Stomach (tissue), 9 donors: ENCODE data around the gene CNTN5. TPM values are rescaled to one million over a fixed set of nuclear protein-coding genes. Genes with fewer than 3 reads are reported as not detected.

Source experiments
- DNase-seq, 2 donors: peaks; one replicate each; pipeline versions ENCODE4 v3.0.0 to v3.0.0-alpha.2; 2013 to 2019
- H3K27ac ChIP-seq, 5 donors: fragments of 200-600 bp in 4 of 5; sonication (generic) in 4 of 5; one replicate each; pipeline ENCODE4 v1.5.1; 2013 to 2019; ENCODE audit warnings: mild to moderate bottlenecking in 1 of 5, moderate library complexity in 1 of 5
- H3K27me3 ChIP-seq, 3 donors: fragments of 200-600 bp; sonication (generic); one replicate each; pipeline ENCODE4 v1.5.1; 2017 to 2019; ENCODE audit warnings: mixed run types in 1 of 3
- H3K36me3 ChIP-seq, 4 donors: fragments of 200-600 bp; sonication (generic); 1 replicate in 3 of 4; 2 replicates in 1 of 4; pipeline ENCODE4 v1.5.1; 2016 to 2019
- H3K4me1 ChIP-seq, 4 donors: fragments of 200-600 bp; sonication (generic); one replicate each; pipeline ENCODE4 v1.5.1; 2016 to 2019
- H3K4me3 ChIP-seq, 4 donors: fragments of 200-600 bp; sonication (generic) in 3 of 4; one replicate each; pipeline ENCODE4 v1.5.1; 2016 to 2019; ENCODE audit warnings: mild to moderate bottlenecking in 1 of 4
- H3K9me3 ChIP-seq, 4 donors: fragments of 200-600 bp; sonication (generic); one replicate each; pipeline ENCODE4 v1.5.1; 2016 to 2019
- CTCF ChIP-seq, 7 experiments: fragments of 450-650 bp in 4 of 7; fragments of 200-600 bp in 3 of 7; sonication (generic) in 3 of 7; IDR thresholded peaks; one replicate each; pipeline ENCODE4 v1.5.1; 2016 to 2019; ENCODE audit warnings: antibody characterized with exemption in 7 of 7, control low read depth in 2 of 7, mild to moderate bottlenecking in 1 of 7
- EP300 ChIP-seq: sonication (generic); formaldehyde crosslinking; IDR thresholded peaks from one replicate; pipeline ENCODE4 v1.6.1; 2017; ENCODE audit warnings: antibody characterized with exemption
- POLR2A ChIP-seq, 4 donors: fragments of 450-650 bp; IDR thresholded peaks; one replicate each; pipeline ENCODE4 v1.6.1; 2016; ENCODE audit warnings: antibody characterized with exemption in 4 of 4, control low read depth in 2 of 4, mild to moderate bottlenecking in 1 of 4, moderate library complexity in 1 of 4
- POLR2AphosphoS5 ChIP-seq, 3 donors: sonication (generic); formaldehyde crosslinking; IDR thresholded peaks; one replicate each; pipeline ENCODE4 v1.6.1; 2016; ENCODE audit warnings: antibody characterized with exemption in 3 of 3
- WGBS, 5 donors: extraction: QIAGEN DNeasy Blood & Tissue Kit in 3 of 5; methylation state at CpG; one replicate each; pipeline versions ENCODE4 v1.1.5 to v1.1.7; 2013 to 2018; 5-methylcytosine and 5-hydroxymethylcytosine counted together
- intact Hi-C: fragments of 100-400 bp; cut with DNase I; formaldehyde crosslinking; loops from one replicate; pipeline ENCODE4 v1.15.1; 2023; ENCODE audit warnings: low total_unique reads
- polyA plus RNA-seq, 3 donors: library from polyadenylated mRNA; stranded (reverse); fragments of 200-250 nt; gene quantifications; one replicate each; pipeline ENCODE4 v1.2.3, GENCODE V29; 2013
- total RNA-seq, 5 donors: library from RNA; depleted of rRNA; stranded (reverse); fragments of >200 nt; gene quantifications; one replicate each; pipeline versions ENCODE4 v1.1.0 to v1.2.3, GENCODE V29; 2014 to 2016
- donor health status: healthy with polysubstance abuse.
- donor health status: Bipolar disorder and iron deficiency.
- donor health status: healthy.

Gene CNTN5
- total and polyA plus RNA-seq, 8 donors, result 0.05 to 9.9 TPM; not detected in 6

GRCh38 chr11:100080821-100081220 is 1060.1 kb downstream of the CNTN5 start:
- Histone ChIP-seq H3K9me3 (no peaks in the 10 kb centered on the region), H3K4me3 (no peak overlapping the region), H3K27me3 (no peaks in the 10 kb centered on the region), H3K36me3 (no peaks in the 10 kb centered on the region), H3K27ac (no peak overlapping the region), H3K4me1 (no peaks in the 10 kb centered on the region)
- TF ChIP-seq POLR2AphosphoS5 (IDR thresholded peaks at IDR 0.05), result no peak
- TF ChIP-seq POLR2A (IDR thresholded peaks at IDR 0.05), result no peak
- no peak for TF ChIP-seq CTCF (IDR thresholded peaks at IDR 0.05)
- TF ChIP-seq EP300, result no peak
- DNase-seq, result no peak
- intact Hi-C loops, result no loop called here

- intact Hi-C loops, result no loop called here
- no peaks in the 10 kb centered on the region for H3K9me3 ChIP-seq
- WGBS, 5 donors, result 67 to 74% (median 72%) methylated on average over 2 of the region's 2 CpGs
- H3K27ac ChIP-seq, result no peak overlapping the region
- DNase-seq, result no peak
- no peaks in the 10 kb centered on the region for H3K27me3 ChIP-seq
- TF ChIP-seq POLR2A (IDR thresholded peaks at IDR 0.05) (no peak), EP300 (no peak), CTCF (IDR thresholded peaks at IDR 0.05) (no peak), POLR2AphosphoS5 (IDR thresholded peaks at IDR 0.05) (no peak)
- H3K4me1 ChIP-seq, result no peaks in the 10 kb centered on the region
- no peaks in the 10 kb centered on the region for H3K36me3 ChIP-seq
- no peak overlapping the region for H3K4me3 ChIP-seq
Measured at GRCh38 chr11:100093698-100094097, 1072.9 kb downstream of the CNTN5 start.

DNA sequence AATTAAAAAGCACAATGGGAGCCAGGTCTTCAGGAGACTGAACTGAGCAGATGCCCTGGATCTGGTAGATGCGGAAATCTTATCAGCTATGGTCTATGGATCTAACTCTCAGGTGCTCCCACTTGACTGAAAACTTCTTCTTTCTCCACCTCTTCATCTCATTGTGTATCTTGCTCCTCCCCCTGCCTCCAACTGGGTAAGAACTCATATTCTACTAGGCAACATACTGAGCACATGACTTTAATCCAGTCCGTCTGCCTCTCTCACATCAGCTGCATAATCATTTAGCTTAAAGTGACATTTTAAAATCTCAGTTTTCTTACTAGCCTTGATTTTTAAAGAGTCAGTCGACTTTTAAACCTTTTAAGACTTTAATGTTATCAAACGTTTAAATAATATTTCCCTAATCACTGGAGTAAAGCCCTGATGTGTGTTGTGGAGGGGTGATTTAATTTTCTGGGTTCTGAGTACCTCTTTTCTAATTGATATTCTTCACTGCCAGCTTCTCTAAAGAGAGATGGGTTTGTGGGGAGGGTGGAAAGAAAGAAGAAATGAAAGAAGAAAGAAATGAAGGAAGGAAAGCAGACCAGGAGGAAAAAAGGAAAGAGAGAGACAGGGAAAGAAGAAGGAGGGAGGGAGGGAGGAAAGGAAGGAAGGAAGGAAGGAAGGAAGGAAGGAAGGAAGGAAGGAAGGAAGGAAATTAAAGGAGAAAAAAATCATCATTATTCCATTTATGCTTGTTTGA is 1073.5 kb downstream of the CNTN5 start:
- Histone ChIP-seq H3K36me3 (no peaks in the 10 kb centered on the region), H3K4me3 (no peak overlapping the region), H3K9me3 (no peaks in the 10 kb centered on the region), H3K4me1 (no peaks in the 10 kb centered on the region), H3K27ac (no peak overlapping the region), H3K27me3 (no peaks in the 10 kb centered on the region)
- 59 to 70% (median 63%) methylated on average over 4 of the region's 4 CpGs for WGBS, 5 donors
- intact Hi-C loops, result no loop called here
- DNase-seq, result no peak
- no peak for TF ChIP-seq EP300
- TF ChIP-seq POLR2AphosphoS5 (IDR thresholded peaks at IDR 0.05), result no peak

DNA sequence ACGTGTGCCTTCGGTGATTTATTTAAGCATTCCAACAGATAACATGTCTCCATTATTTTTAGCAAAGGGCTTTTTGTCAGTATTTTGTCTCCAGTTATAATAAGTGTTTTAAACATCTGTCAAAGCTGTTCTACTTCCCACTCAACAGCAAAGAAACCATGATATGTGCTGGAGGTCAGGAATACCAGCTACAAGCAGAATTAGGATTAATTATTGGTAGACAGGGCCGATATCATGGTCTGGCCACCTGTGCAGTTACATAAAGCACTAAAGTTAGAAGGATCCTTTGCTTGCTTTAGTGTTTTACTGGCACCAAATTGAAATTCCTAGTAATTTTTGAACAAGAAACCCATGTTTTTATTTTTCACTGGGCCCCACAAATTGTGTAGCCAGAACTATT is 1075.1 kb downstream of the CNTN5 start:
- TF ChIP-seq EP300 (no peak), POLR2A (IDR thresholded peaks at IDR 0.05) (no peak), CTCF (IDR thresholded peaks at IDR 0.05) (no peak), POLR2AphosphoS5 (IDR thresholded peaks at IDR 0.05) (no peak)
- Histone ChIP-seq H3K4me3 (no peak overlapping the region), H3K4me1 (no peaks in the 10 kb centered on the region), H3K36me3 (no peaks in the 10 kb centered on the region), H3K27ac (no peak overlapping the region), H3K9me3 (no peaks in the 10 kb centered on the region), H3K27me3 (no peaks in the 10 kb centered on the region)
- intact Hi-C loops, result no loop called here
- 45 to 56% (median 52%) methylated on average over 3 of the region's 3 CpGs for WGBS, 5 donors
- DNase-seq, result no peak

DNA sequence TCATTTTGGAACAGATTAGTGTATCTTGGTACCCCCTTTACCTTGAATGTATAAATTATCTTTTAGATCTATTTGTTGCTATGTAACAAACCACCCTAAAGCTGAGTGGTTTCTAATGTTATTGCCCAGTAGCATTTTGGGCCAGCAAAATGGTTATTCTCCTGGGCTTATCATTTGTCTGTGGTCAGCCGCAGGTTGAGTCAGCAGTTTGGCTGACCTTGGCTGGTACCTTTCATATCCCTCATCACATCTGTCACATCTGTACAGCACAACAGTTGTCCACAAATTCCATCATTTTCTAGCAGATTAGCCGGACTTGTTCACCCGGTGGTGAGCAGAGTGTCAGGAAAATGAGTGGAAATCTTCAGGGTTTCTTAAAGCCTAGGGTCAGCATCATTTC is 1077.8 kb downstream of the CNTN5 start:
- TF ChIP-seq POLR2A (IDR thresholded peaks at IDR 0.05), result no peak

More for the DNA sequence above, 1077.8 kb downstream of the CNTN5 start:
- Histone ChIP-seq H3K27me3 (no peaks in the 10 kb centered on the region), H3K9me3 (no peaks in the 10 kb centered on the region), H3K27ac (no peak overlapping the region), H3K36me3 (no peaks in the 10 kb centered on the region), H3K4me1 (no peaks in the 10 kb centered on the region), H3K4me3 (no peak overlapping the region)
- intact Hi-C loops, result no loop called here
- 67 to 86% (median 72%) methylated on average over 3 of the region's 3 CpGs for WGBS, 5 donors
- no peak for DNase-seq
